RWPE1 (cell line): ENCODE measurements around the gene EAF1.
"Not testable (repeated sequence)": the region's sequence is repeated elsewhere in the genome, so short reads cannot be mapped to it uniquely, and the experiment has no call there.

ENCODE experiments used
- CTCF ChIA-PET: fragments of 350-600 bp; sonication (Branson Sonifier 250); formaldehyde crosslinking; extraction: SDS; loops from one replicate; lab custom pipeline; 2021; lab: Yijun Ruan, JAX
- POLR2A ChIA-PET: fragments of 400-600 bp; formaldehyde crosslinking; extraction: SDS; loops from one replicate; lab custom pipeline; 2020; ENCODE audit warnings: antibody characterized with exemption; ENCODE audit not compliant: low non-redundant PET; lab: Yijun Ruan, JAX
- DNase-seq: peaks from one replicate; pipeline ENCODE4 v3.0.0; 2012; ENCODE audit warnings: low spot score
- H3K27ac ChIP-seq: fragments of 450-650 bp; 2 replicates; pipeline ENCODE4 v1.5.1; 2017
- CTCF ChIP-seq: fragments of 450-650 bp; conservative IDR thresholded peaks from 2 replicates; pipeline ENCODE4 v1.5.1; 2017; ENCODE audit warnings: low read depth, mild to moderate bottlenecking

The EAF1 gene

GRCh38 chr3:15455756-15456155 is 28.4 kb downstream of the EAF1 start:
- no peak for DNase-seq
- CTCF ChIA-PET = no interaction called here
- POLR2A ChIA-PET = no interaction called here
- no peak overlapping the region for H3K27ac ChIP-seq
- TF ChIP-seq CTCF = no peak

- no peak for DNase-seq
- H3K27ac ChIP-seq = no peak overlapping the region
- POLR2A ChIA-PET = no interaction called here
- TF ChIP-seq CTCF = no peak
- CTCF ChIA-PET = no interaction called here
These were observed 28.9 kb downstream of the EAF1 start for GRCh38 chr3:15456321-15456720.

GRCh38 chr3:15456915-15457314 is 29.5 kb downstream of the EAF1 start:
- CTCF ChIA-PET, DNase-seq, POLR2A ChIA-PET, H3K27ac ChIP-seq: not testable (repeated sequence)

- no peak for TF ChIP-seq CTCF
- ChIA-PET CTCF (no interaction called here), POLR2A (no interaction called here)
- DNase-seq = no peak
- no peak overlapping the region for H3K27ac ChIP-seq
These were observed 30.9 kb downstream of the EAF1 start for GRCh38 chr3:15458212-15458780.

- ChIA-PET POLR2A (no interaction called here), CTCF (no interaction called here)
- TF ChIP-seq CTCF = no peak
- no peak overlapping the region for H3K27ac ChIP-seq
- no peak for DNase-seq
These were observed 33.6 kb downstream of the EAF1 start for GRCh38 chr3:15460891-15461531.

- no peak for TF ChIP-seq CTCF
- no peak overlapping the region for H3K27ac ChIP-seq
- CTCF ChIA-PET = no interaction called here
- POLR2A ChIA-PET = no interaction called here
- DNase-seq = no peak
These were observed 35.1 kb downstream of the EAF1 start for GRCh38 chr3:15462451-15462850.

GRCh38 chr3:15465876-15466585 is 38.6 kb downstream of the EAF1 start:
- no peak for TF ChIP-seq CTCF
- ChIA-PET POLR2A (no interaction called here), CTCF (interaction anchor here (0.7 kb wide), 1 partner anchor 75 kb away, joined by 3 read pairs; no protein-coding TSS in a partner anchor)
- DNase-seq = no peak
- no peak overlapping the region for H3K27ac ChIP-seq
